Large intestine (tissue), 3 donors: ENCODE data around the gene RPH3AL. TPM values are rescaled to one million over a fixed set of nuclear protein-coding genes. Genes with fewer than 3 reads are reported as not detected.
"Not testable (repeated sequence)": the region's sequence is repeated elsewhere in the genome, so short reads cannot be mapped to it uniquely, and the experiment has no call there.

ENCODE experiments used
- DNase-seq, 2 donors: peaks; one replicate each; pipeline versions ENCODE4 v3.0.0 to v3.0.0-alpha.2; 2013
- H3K27ac ChIP-seq: one replicate; pipeline ENCODE4 v1.5.1; 2013; ENCODE audit warnings: low read length
- H3K27me3 ChIP-seq: 2 replicates; pipeline ENCODE4 v1.6.1; 2013; ENCODE audit warnings: low read length; ENCODE audit not compliant: control insufficient read depth, insufficient read depth
- H3K36me3 ChIP-seq: 2 replicates; pipeline ENCODE4 v1.6.1; 2013; ENCODE audit warnings: low read length; ENCODE audit not compliant: control insufficient read depth, insufficient read depth
- H3K4me1 ChIP-seq: one replicate; pipeline ENCODE4 v1.6.1; 2013; ENCODE audit warnings: low read length; ENCODE audit not compliant: control insufficient read depth, insufficient read depth
- H3K4me3 ChIP-seq: one replicate; pipeline ENCODE4 v1.5.1; 2013; ENCODE audit warnings: low read length
- H3K9me3 ChIP-seq: one replicate; pipeline ENCODE4 v1.6.1; 2013; ENCODE audit warnings: mild to moderate bottlenecking, low read depth, low read length, moderate library complexity; ENCODE audit not compliant: control insufficient read depth
- WGBS: methylation state at CpG from one replicate; pipeline ENCODE4 v1.1.5; 2013; ENCODE audit warnings: low lambda C conversion rate; ENCODE audit not compliant: insufficient coverage; 5-methylcytosine and 5-hydroxymethylcytosine counted together
- polyA plus RNA-seq: library from polyadenylated mRNA; unstranded; fragments of 120-200 nt; gene quantifications from one replicate; pipeline ENCODE4 v1.2.1, GENCODE V29; 2013

RPH3AL gene
- polyA plus RNA-seq, 1 donor: 8.2 TPM

- Histone ChIP-seq H3K27me3 (no peaks in the 10 kb centered on the region), H3K4me3 (no peak overlapping the region), H3K27ac (no peak overlapping the region), H3K4me1 (no peaks in the 10 kb centered on the region), H3K9me3 (peaks cover 4% of the 10 kb centered on the region), H3K36me3 (no peaks in the 10 kb centered on the region)
- WGBS: no CpG with 5 or more reads among the region's 26 CpGs
- no peak for DNase-seq
These were observed 116.6 kb downstream of the RPH3AL start for GRCh38 chr17:235831-236640.

- H3K9me3 ChIP-seq, H3K4me3 ChIP-seq, H3K4me1 ChIP-seq, H3K27ac ChIP-seq, DNase-seq, H3K36me3 ChIP-seq, H3K27me3 ChIP-seq: not testable (repeated sequence)
- WGBS: no CpG with 5 or more reads among the region's 48 CpGs
These were observed 117.4 kb downstream of the RPH3AL start for GRCh38 chr17:234994-235830.

DNA sequence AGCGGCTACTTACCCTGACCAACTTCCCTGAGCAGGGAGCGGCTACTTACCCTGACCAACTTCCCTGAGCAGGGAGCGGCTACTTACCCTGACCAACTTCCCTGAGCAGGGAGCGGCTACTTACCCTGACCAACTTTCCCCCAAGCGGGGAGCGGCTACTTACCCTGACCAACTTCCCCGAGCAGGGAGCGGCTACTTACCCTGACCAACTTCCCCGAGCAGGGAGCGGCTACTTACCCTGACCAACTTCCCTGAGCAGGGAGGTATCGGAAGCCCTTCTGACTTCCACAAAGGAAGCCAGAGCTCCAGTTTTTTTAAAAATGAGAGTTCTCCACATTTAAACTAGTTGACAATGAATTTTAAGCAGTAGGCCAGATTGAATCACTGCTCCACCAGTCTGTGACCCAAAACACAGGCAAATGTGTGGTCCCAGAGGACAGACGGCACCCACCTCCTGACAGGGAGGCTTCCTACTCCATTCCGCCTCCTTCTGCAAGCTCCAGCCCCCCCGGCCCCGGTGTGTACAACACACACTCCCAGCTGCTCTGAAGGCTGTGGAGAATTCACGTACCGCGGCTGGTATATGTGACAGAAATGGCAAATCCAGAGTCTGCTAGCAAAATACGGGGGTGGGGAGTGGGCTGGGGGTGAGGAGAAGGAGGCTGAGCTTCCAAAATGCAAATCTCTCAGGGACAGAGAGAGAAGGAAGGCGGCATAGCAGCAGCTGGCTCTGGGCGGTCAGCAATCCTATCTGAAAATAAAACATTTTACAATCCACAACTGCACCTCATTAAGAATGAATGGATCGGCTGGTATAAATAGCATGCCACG is 118.2 kb downstream of the RPH3AL start:
- H3K9me3 ChIP-seq, H3K4me3 ChIP-seq, H3K36me3 ChIP-seq, H3K27ac ChIP-seq, H3K27me3 ChIP-seq, DNase-seq, H3K4me1 ChIP-seq: not testable (repeated sequence)
- no CpG with 5 or more reads among the region's 23 CpGs for WGBS

GRCh38 chr17:233473-233941 is 119.1 kb downstream of the RPH3AL start:
- no CpG with 5 or more reads among the region's 11 CpGs for WGBS
- Histone ChIP-seq H3K27me3 (no peaks in the 10 kb centered on the region), H3K36me3 (no peaks in the 10 kb centered on the region), H3K27ac (no peak overlapping the region), H3K4me3 (no peak overlapping the region), H3K4me1 (no peaks in the 10 kb centered on the region), H3K9me3 (peaks cover 4% of the 10 kb centered on the region)
- DNase-seq: no peak

- Histone ChIP-seq H3K4me1 (no peaks in the 10 kb centered on the region), H3K36me3 (no peaks in the 10 kb centered on the region), H3K4me3 (no peak overlapping the region), H3K27me3 (no peaks in the 10 kb centered on the region), H3K9me3 (peaks cover 4% of the 10 kb centered on the region), H3K27ac (no peak overlapping the region)
- WGBS: no CpG with 5 or more reads among the region's 24 CpGs
- no peak for DNase-seq
These were observed 120.4 kb downstream of the RPH3AL start for GRCh38 chr17:231966-232807.

DNA sequence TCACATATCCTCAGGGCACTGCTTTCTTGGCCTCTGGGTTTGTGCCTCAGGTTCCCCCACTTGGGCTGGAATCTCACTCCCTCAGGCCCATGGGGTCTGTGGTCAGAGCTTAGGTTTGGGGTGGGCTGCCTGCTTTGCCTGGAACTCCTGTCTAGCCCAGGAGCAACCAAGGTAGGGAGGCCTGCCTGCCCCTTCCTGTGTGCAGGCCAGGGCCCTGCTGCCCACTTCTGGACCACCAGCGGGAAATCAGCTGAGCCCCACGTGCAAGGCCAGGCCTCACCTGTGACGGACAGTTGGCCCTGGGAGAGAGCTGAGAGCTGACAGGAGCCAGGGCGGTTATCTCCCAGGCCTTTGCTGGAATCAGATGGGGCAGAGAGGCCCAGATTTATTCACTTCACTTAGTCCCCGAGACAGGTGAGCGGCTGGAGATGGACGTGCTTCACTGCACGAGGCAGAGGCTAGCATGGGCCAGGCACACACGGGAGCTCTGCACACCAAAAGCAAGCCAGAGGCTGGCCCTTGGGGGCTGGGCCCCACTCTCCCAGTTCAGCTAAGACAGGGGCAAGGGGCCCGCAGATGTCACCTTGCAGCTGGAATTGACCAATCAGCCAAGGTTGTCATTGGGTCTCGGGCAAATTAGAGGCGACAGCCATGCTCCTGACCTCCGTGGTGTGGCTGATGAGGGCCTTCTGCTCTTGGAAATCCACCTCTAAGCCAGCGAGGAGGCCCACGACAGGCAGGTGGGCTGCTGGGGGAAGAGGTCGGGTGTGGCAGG is 121.2 kb downstream of the RPH3AL start:
- H3K27me3 ChIP-seq: no peaks in the 10 kb centered on the region
- no peaks in the 10 kb centered on the region for H3K4me1 ChIP-seq
- no peak overlapping the region for H3K27ac ChIP-seq
- H3K9me3 ChIP-seq: peaks cover under 1% of the 10 kb centered on the region
- whole genome bisulfite sequencing: no CpG with 5 or more reads among the region's 16 CpGs
- DNase-seq: no peak
- H3K36me3 ChIP-seq: no peaks in the 10 kb centered on the region
- H3K4me3 ChIP-seq: no peak overlapping the region

DNA sequence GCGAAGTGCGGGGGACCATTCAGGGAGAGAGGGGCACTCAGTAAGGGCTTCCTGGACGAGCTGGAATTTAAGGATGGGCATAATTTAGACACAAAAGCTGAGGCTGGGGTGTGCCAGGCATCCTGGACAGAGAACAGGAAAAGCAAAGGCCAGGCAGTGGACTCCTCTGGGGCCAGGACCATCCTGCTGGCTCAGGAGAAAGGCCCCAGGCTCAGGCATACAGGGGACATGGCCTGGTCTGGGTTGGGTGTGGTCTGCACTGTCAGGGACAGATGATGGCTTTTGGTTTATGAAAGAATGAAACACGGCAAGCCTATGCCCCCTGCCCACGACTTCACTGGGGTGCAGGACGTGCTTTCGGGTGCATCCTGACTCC is 122.2 kb downstream of the RPH3AL start:
- no peak for DNase-seq
- no peaks in the 10 kb centered on the region for H3K4me1 ChIP-seq
- H3K27me3 ChIP-seq: no peaks in the 10 kb centered on the region
- H3K27ac ChIP-seq: no peak overlapping the region
- H3K4me3 ChIP-seq: no peak overlapping the region
- H3K36me3 ChIP-seq: no peaks in the 10 kb centered on the region
- no peaks in the 10 kb centered on the region for H3K9me3 ChIP-seq
- 88% methylated on average over 3 of the region's 7 CpGs for WGBS

DNA sequence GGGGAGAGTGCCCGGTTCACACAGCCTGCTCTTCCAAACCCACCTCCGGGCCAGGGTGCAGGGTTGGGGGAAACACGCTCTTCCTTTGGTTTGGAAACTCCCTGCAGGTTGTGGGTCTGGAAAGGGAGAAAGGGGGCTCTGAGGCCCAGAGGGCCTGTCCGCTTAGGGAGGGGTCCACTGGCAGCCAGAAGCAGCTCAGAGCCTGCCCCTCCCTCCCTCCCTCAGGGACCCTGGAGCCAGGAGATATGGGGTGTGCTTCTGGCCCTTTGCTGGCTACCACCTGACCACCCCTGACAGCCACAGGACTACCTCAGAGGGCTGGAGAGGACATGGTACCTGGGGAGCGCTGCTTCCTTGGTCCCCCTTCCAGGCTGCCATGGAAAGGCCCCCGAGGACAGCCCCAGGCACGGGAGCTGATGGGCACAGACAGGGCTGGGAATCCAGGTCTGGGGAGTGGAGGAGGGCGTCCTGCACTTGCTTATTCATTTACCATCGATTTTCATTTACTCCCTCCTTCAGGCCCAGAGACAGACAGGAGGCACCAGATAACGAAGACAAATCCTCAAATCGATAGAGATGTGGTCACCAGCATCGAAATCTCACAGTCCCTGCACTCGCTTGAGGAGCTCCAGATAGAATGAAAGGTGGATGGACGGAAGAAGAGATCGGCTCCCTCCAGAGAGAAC is 122.8 kb downstream of the RPH3AL start:
- H3K27me3 ChIP-seq: no peaks in the 10 kb centered on the region
- no peak overlapping the region for H3K4me3 ChIP-seq
- H3K27ac ChIP-seq: no peak overlapping the region
- 93% methylated on average over 2 of the region's 15 CpGs for WGBS
- H3K36me3 ChIP-seq: no peaks in the 10 kb centered on the region
- H3K4me1 ChIP-seq: no peaks in the 10 kb centered on the region
- DNase-seq: no peak
- no peaks in the 10 kb centered on the region for H3K9me3 ChIP-seq
